HEK293T (cell line): Measurements from ENCODE around the gene BPIFB6.
A peak's percentile ranks its signal among the peaks of the same experiment; 100 is the strongest.

ENCODE experiments used
- CTCF ChIA-PET: fragments of 350-600 bp; formaldehyde crosslinking; extraction: SDS; loops from one replicate; lab custom pipeline; 2021; ENCODE audit warnings: antibody characterized with exemption, inconsistent platforms; lab: Yijun Ruan, JAX
- POLR2A ChIA-PET: fragments of 350-600 bp; formaldehyde crosslinking; extraction: SDS; loops from one replicate; lab custom pipeline; 2020; ENCODE audit warnings: antibody characterized with exemption, inconsistent platforms; lab: Yijun Ruan, JAX
- DNase-seq: peaks from one replicate; pipeline ENCODE4 v3.0.0; 2012; ENCODE audit warnings: mixed read lengths; ENCODE audit errors: extremely low spot score
- ARNT ChIP-seq: fragments of 450-650 bp; IDR thresholded peaks from 2 replicates; pipeline ENCODE4 v1.6.1; 2017; ENCODE audit warnings: mild to moderate bottlenecking
- BHLHE40 ChIP-seq: fragments of 450-650 bp; IDR thresholded peaks from 2 replicates; pipeline ENCODE4 v1.6.1; 2016; ENCODE audit warnings: mild to moderate bottlenecking, moderate library complexity, borderline replicate concordance
- CTBP1 ChIP-seq: fragments of 450-650 bp; IDR thresholded peaks from 2 replicates; pipeline ENCODE4 v1.6.1; 2016; ENCODE audit warnings: borderline replicate concordance
- ELF4 ChIP-seq: fragments of 450-650 bp; IDR thresholded peaks from 2 replicates; pipeline ENCODE4 v1.6.1; 2017; ENCODE audit warnings: antibody characterized with exemption
- FOXA1 ChIP-seq: fragments of 450-650 bp; IDR thresholded peaks from 2 replicates; pipeline ENCODE4 v1.6.1; 2016; ENCODE audit warnings: mild to moderate bottlenecking
- FOXK2 ChIP-seq: fragments of 450-650 bp; IDR thresholded peaks from 2 replicates; pipeline ENCODE4 v1.6.1; 2016; ENCODE audit warnings: mild to moderate bottlenecking
- FOXM1 ChIP-seq: fragments of 450-650 bp; IDR thresholded peaks from 2 replicates; pipeline ENCODE4 v1.6.1; 2017; ENCODE audit warnings: mild to moderate bottlenecking, borderline replicate concordance
- HDGF ChIP-seq: fragments of 450-650 bp; IDR thresholded peaks from 2 replicates; pipeline ENCODE4 v1.6.1; 2017; ENCODE audit warnings: antibody characterized with exemption, borderline replicate concordance
- L3MBTL2 ChIP-seq: fragments of 450-650 bp; conservative IDR thresholded peaks from 2 replicates; pipeline ENCODE4 v1.6.1; 2016; ENCODE audit warnings: mild to moderate bottlenecking
- LEF1 ChIP-seq: fragments of 450-650 bp; IDR thresholded peaks from 2 replicates; pipeline ENCODE4 v1.6.1; 2017; ENCODE audit warnings: mild to moderate bottlenecking, borderline replicate concordance
- NFRKB ChIP-seq: fragments of 450-650 bp; IDR thresholded peaks from 2 replicates; pipeline ENCODE4 v1.6.1; 2016; ENCODE audit warnings: mild to moderate bottlenecking, moderate library complexity
- SP1 ChIP-seq: fragments of 450-650 bp; IDR thresholded peaks from 2 replicates; pipeline ENCODE4 v1.6.1; 2017
- SUZ12 ChIP-seq: fragments of 450-650 bp; IDR thresholded peaks from 2 replicates; pipeline ENCODE4 v1.6.1; 2016; ENCODE audit warnings: mild to moderate bottlenecking
- TARDBP ChIP-seq: fragments of 450-650 bp; IDR thresholded peaks from 2 replicates; pipeline ENCODE4 v1.6.1; 2016
- ZNF384 ChIP-seq: fragments of 450-650 bp; IDR thresholded peaks from 2 replicates; pipeline ENCODE4 v1.6.1; 2016
- TF ChIP-seq, protein P1 (sequence below): fragments of 450-650 bp; IDR thresholded peaks from 2 replicates; pipeline ENCODE4 v1.6.1; 2016

Gene BPIFB6, protein sequence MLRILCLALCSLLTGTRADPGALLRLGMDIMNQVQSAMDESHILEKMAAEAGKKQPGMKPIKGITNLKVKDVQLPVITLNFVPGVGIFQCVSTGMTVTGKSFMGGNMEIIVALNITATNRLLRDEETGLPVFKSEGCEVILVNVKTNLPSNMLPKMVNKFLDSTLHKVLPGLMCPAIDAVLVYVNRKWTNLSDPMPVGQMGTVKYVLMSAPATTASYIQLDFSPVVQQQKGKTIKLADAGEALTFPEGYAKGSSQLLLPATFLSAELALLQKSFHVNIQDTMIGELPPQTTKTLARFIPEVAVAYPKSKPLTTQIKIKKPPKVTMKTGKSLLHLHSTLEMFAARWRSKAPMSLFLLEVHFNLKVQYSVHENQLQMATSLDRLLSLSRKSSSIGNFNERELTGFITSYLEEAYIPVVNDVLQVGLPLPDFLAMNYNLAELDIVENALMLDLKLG

DNA sequence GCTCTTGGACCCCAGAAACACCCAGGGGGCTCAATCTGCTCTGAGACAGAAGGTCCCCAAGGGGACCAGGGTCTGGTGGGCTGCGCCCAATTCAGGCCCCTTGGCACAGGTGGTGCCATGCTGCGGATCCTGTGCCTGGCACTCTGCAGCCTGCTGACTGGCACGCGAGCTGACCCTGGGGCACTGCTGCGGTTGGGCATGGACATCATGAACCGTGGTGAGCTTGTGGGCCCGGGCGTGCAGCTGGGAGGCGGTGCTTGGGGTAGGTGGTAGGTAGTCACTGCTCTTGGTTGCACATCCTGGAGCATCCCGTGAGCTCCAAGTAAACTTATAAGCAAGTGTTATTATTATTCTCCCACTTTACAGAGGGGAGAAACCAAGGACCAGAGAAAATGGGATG is at the start of gene BPIFB6:
TSS of gene BPIFB6 (plus strand) at position 118 of the 400 bp plus-strand sequence. CDS start at position 118, 0 bp downstream.
- ChIA-PET POLR2A (no interaction called here), CTCF (no interaction called here)
- TF ChIP-seq, protein P1, sequence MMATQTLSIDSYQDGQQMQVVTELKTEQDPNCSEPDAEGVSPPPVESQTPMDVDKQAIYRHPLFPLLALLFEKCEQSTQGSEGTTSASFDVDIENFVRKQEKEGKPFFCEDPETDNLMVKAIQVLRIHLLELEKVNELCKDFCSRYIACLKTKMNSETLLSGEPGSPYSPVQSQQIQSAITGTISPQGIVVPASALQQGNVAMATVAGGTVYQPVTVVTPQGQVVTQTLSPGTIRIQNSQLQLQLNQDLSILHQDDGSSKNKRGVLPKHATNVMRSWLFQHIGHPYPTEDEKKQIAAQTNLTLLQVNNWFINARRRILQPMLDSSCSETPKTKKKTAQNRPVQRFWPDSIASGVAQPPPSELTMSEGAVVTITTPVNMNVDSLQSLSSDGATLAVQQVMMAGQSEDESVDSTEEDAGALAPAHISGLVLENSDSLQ, result no peak
- no peak for TF ChIP-seq TARDBP
- no peak for TF ChIP-seq FOXM1
- TF ChIP-seq L3MBTL2, result no peak
- no peak for TF ChIP-seq BHLHE40
- no peak for TF ChIP-seq SUZ12
- no peak for TF ChIP-seq LEF1
- no peak for TF ChIP-seq ELF4
- TF ChIP-seq NFRKB, result no peak
- no peak for TF ChIP-seq FOXA1
- no peak for TF ChIP-seq ARNT
- no peak for TF ChIP-seq ZNF384
- TF ChIP-seq SP1, result no peak
- no peak for DNase-seq

DNA sequence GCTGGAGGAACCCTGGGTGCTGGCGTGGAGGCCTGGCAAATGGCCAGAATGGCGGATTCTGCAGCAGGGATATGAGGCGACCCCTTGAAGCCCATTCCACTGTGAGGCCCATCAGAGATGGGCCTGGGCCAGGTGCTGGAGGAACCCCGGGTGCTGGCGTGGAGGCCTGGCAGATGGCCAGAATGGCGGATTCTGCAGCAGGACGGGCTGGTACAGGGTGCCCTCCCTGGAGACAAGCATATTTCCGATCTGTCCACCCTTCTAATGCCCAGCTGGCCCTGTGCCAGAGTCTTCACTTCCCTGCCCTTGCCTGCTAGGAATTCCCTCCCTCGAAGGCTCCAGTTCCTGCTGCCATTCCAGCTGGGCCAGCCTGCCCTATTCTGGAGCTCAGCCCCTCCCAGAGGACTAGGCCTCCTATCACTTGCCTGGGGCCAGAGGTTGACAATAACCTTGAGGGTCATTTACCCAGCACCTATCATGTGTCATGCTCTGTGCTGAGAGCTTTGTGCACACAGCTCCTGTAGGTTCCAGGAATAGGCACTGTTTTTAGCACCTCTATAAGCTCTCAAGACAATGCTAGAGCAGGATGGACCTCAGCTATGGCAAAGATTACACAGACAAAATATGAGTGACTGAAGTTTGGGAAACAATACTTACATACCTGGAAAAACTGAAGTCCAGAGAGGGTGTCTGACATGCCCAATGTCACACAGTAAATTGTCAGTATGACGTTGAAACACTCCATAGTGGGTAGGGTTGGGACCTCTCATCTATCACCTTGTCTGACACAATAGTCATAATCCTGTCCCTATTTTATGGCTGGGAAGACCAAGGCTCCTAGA is 48.6 kb upstream of the BPIFB6 start:
- TF ChIP-seq SP1 (no peak), FOXK2 (no peak), SUZ12 (no peak), TARDBP (no peak), CTBP1 (no peak), L3MBTL2 (no peak), ZNF384 (no peak), LEF1 (no peak), ARNT (no peak), FOXA1 (no peak), BHLHE40 (no peak), NFRKB (no peak), ELF4 (no peak), FOXM1 (no peak), HDGF (no peak)
- TF ChIP-seq, protein P1, result no peak
- DNase-seq, result no peak
- POLR2A ChIA-PET, result no interaction called here
- CTCF ChIA-PET, result interaction anchor here (0.6 kb wide), 1 partner anchor 114 kb away, joined by 3 read pairs; no protein-coding TSS in a partner anchor

DNA sequence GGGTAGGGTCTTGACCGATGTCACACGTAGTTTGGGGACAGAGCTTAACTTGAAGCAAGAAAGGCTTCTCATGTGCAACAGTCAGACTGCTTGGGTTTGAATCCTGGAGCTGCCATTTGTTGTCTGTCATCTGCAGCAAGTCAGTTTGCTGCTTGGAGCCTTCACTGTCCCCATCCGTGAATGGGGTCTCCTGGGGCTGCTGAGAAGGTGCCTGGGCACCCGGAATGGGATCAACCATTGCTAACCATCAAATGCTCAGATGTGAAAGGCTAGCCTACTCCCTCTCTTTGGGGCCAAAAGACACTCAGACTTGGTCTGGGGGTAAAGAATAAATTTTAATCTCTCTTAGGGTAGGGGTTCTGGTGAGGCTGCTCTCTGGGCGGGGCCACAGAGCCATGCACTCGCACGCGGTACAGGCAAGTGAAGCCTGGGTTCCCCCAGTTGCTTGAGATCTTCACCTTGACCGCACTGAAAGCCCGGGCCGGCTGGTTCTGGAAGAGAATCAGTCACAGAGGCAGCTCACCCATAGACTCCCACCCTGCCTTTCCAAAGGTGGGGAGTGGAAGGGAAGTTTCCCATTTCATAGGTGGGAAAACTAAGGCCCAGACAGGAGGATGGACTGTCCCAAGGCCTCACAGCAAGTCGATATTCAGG is 47.9 kb upstream of the BPIFB6 start:
- no peak for DNase-seq
- ChIA-PET CTCF (interaction anchor here (0.6 kb wide), 1 partner anchor 113 kb away, joined by 3 read pairs; no protein-coding TSS in a partner anchor), POLR2A (no interaction called here)
- TF ChIP-seq HDGF (no peak), SUZ12 (no peak), CTBP1 (no peak), FOXA1 (no peak), ARNT (no peak), SP1 (no peak), L3MBTL2 (no peak), LEF1 (no peak), NFRKB (no peak), TARDBP (no peak)
- TF ChIP-seq, protein P1, result no peak

DNA sequence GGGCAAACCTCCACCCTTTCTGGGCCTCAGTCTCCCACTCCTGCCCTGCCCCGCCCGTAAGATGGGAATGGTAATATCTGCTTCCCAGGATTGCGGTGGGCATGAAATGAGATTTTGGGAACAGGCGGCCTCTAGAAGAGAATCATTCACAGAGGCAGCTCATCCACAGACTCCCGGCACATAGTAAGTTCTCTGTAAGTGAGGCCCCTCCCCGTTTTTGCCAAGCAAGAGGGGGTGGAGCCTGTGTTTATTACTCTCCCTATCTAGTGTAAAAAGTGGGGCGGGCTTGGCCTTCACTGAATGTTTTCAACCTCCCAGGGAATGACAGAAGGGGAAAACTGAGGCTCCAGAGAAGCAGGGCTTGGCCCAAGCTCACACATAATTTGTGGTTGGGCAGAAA is 47.3 kb upstream of the BPIFB6 start:
- TF ChIP-seq NFRKB (no peak), ELF4 (no peak), BHLHE40 (no peak), FOXK2 (no peak), ARNT (no peak), SP1 (no peak), TARDBP (no peak), FOXA1 (no peak), ZNF384 (no peak)
- TF ChIP-seq, protein P1, result no peak
- ChIA-PET CTCF (no interaction called here), POLR2A (no interaction called here)
- peak; percentile 23 for DNase-seq
